ENCODE results near the gene UPF2.

DNA sequence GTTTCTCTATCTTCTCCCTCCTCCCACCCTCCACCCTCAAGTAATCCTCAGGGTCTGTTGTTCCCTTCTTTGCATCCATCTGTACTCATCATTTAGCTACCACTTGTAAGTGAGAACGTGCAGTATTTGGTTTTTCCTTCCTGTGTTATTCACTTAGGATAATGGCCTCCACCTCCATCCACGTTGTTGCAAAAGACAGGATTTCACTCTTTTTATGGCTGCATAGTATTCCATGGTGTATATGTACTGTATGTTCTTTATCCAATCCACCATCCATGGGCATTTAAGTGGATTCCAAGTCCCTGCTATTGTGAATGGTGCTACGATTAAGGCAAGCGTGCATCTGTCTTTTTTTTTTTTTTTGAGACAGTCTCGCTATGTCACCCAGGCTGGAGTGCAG is 147.0 kb downstream of the UPF2 start:
- TF ChIP-seq, protein P1, sequence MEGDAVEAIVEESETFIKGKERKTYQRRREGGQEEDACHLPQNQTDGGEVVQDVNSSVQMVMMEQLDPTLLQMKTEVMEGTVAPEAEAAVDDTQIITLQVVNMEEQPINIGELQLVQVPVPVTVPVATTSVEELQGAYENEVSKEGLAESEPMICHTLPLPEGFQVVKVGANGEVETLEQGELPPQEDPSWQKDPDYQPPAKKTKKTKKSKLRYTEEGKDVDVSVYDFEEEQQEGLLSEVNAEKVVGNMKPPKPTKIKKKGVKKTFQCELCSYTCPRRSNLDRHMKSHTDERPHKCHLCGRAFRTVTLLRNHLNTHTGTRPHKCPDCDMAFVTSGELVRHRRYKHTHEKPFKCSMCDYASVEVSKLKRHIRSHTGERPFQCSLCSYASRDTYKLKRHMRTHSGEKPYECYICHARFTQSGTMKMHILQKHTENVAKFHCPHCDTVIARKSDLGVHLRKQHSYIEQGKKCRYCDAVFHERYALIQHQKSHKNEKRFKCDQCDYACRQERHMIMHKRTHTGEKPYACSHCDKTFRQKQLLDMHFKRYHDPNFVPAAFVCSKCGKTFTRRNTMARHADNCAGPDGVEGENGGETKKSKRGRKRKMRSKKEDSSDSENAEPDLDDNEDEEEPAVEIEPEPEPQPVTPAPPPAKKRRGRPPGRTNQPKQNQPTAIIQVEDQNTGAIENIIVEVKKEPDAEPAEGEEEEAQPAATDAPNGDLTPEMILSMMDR (IDR thresholded peaks at IDR 0.05; ENCODE audit: low read depth, low read length) = no peak
- TF ChIP-seq POLR2A (IDR thresholded peaks at IDR 0.05; ENCODE audit: extremely low read depth, insufficient read length) (no peak), MYC (IDR thresholded peaks at IDR 0.05; ENCODE audit: low read depth, low read length) (no peak)

All from NB4 (cell line).